ENCODE measurements around the gene CRTAC1.

The CRTAC1 gene

DNA sequence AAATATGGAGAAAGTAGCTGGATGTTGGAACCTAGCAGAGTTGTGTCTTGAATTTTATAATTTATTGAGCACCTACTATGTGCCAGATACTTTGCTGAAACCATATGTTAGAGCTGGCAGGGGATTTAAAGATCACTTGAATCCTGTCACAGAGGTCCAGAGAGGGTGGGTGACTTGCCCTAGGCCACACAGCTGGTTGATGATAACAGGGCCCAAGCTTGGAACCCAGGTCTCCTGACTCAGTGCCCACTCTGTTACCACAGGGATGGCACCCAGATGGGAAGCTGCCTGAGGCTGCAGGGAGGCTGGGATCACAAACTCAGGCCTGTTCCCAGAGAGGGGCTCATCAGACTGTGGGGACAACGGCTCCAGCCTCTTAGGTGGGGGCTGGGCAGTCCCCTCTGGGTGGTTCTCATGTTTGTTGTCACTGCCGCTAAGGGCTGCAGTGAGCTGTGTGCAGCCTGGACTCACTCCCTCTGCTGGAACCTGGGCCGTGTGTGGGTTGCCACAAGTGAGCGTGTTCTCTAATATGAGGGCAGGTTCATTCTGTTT lies 162.2 kb downstream of the CRTAC1 start:
- Histone ChIP-seq H3K4me2 (ENCODE audit: low read length) (no peak overlapping the region), H2AFZ (no peak overlapping the region), H3K79me2 (no peaks in the 10 kb centered on the region), H3K9ac (no peak overlapping the region), H3K36me3 (ENCODE audit: control insufficient read depth, insufficient read depth, low read length) (no peaks in the 10 kb centered on the region), H3K27me3 (ENCODE audit: control insufficient read depth, insufficient read depth, low read length) (no peaks in the 10 kb centered on the region), H3K27ac (no peak overlapping the region), H3K4me3 (ENCODE audit: low read depth, low read length) (no peak overlapping the region), H3K9me3 (ENCODE audit: control insufficient read depth, low read length) (no peaks in the 10 kb centered on the region), H3K4me1 (peaks cover 7% of the 10 kb centered on the region)
- TF ChIP-seq, protein P1, sequence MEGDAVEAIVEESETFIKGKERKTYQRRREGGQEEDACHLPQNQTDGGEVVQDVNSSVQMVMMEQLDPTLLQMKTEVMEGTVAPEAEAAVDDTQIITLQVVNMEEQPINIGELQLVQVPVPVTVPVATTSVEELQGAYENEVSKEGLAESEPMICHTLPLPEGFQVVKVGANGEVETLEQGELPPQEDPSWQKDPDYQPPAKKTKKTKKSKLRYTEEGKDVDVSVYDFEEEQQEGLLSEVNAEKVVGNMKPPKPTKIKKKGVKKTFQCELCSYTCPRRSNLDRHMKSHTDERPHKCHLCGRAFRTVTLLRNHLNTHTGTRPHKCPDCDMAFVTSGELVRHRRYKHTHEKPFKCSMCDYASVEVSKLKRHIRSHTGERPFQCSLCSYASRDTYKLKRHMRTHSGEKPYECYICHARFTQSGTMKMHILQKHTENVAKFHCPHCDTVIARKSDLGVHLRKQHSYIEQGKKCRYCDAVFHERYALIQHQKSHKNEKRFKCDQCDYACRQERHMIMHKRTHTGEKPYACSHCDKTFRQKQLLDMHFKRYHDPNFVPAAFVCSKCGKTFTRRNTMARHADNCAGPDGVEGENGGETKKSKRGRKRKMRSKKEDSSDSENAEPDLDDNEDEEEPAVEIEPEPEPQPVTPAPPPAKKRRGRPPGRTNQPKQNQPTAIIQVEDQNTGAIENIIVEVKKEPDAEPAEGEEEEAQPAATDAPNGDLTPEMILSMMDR (IDR thresholded peaks at IDR 0.05): no peak

DNA sequence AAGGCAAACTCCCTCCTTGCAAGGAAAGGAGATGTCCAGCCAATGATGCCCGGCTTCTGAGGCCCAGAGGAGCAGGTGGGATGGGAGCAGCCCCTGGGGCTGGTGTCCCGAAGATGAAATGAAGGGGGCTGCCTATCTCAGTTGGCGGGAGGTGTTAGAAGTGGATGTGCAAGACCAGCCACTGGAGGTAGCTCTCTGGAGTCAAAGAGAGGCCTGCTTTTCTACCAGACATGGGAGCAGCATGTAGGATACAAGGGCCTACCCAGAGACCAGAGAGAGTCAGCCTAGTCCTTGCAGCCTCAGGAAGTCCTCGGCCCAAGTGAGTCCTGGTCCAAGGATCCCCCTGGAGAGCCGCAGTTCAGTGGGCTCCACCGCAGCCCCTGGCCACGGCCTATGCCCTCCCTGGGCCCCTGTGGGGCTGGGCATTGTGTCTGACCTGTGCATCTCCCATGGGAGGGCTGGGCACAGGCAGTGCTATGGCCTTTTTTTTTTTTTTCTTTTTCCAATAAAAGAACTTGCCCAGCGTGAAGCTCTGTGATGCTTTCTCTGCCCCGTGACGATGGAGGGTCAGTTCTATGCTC lies 163.1 kb downstream of the CRTAC1 start:
- TF ChIP-seq, protein P1 (IDR thresholded peaks at IDR 0.05): no peak
- Histone ChIP-seq H3K4me3 (ENCODE audit: low read depth, low read length) (no peak overlapping the region), H3K4me2 (ENCODE audit: low read length) (no peak overlapping the region)

DNA sequence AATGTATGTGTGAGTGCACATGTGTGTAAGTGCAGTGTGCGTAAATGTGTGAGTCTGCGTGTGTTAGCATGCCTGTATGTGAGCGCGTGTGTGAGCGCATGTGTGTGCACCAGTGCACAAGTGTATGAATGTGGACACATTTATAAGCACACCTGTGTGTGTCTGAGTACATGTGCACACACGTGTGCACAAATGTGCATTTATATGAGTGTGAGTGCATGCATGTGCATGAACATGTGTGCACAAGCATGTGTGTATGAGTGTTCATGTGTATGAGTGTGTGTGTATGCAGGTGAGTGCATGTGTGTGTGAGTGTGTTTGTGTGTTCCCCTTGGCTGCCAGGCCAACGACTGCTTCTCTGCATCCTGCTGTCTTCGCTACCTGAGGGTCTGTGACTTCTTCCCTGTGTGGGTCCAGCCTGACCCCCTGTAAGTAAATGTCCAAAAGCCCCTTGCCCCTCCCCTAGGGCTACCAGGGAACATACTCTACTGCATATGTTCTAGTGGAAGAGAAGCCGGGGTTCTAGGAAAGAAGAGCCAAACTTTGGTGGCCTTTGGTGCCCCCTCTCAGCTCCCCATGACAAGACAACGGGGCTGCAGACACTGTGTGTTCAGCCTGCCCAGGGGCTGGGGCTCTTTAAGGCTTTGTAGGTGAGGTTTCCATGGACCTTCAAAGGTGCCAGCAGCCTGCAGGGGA lies 163.7 kb downstream of the CRTAC1 start:
- Histone ChIP-seq H3K9ac (no peak overlapping the region), H3K4me3 (ENCODE audit: low read depth, low read length) (no peak overlapping the region), H2AFZ (no peak overlapping the region), H3K79me2 (no peaks in the 10 kb centered on the region), H3K27ac (no peak overlapping the region), H3K4me1 (peaks cover 7% of the 10 kb centered on the region), H3K36me3 (ENCODE audit: control insufficient read depth, insufficient read depth, low read length) (no peaks in the 10 kb centered on the region), H3K27me3 (ENCODE audit: control insufficient read depth, insufficient read depth, low read length) (no peaks in the 10 kb centered on the region), H3K4me2 (ENCODE audit: low read length) (no peak overlapping the region), H3K9me3 (ENCODE audit: control insufficient read depth, low read length) (no peaks in the 10 kb centered on the region)
- TF ChIP-seq, protein P1 (IDR thresholded peaks at IDR 0.05): no peak

More for the DNA sequence above, 163.1 kb downstream of the CRTAC1 start:
- Histone ChIP-seq H2AFZ (no peak overlapping the region), H3K27ac (no peak overlapping the region), H3K9ac (no peak overlapping the region), H3K27me3 (ENCODE audit: control insufficient read depth, insufficient read depth, low read length) (no peaks in the 10 kb centered on the region), H3K9me3 (ENCODE audit: control insufficient read depth, low read length) (no peaks in the 10 kb centered on the region), H3K4me1 (peaks cover 7% of the 10 kb centered on the region), H3K79me2 (no peaks in the 10 kb centered on the region), H3K36me3 (ENCODE audit: control insufficient read depth, insufficient read depth, low read length) (no peaks in the 10 kb centered on the region)

DNA sequence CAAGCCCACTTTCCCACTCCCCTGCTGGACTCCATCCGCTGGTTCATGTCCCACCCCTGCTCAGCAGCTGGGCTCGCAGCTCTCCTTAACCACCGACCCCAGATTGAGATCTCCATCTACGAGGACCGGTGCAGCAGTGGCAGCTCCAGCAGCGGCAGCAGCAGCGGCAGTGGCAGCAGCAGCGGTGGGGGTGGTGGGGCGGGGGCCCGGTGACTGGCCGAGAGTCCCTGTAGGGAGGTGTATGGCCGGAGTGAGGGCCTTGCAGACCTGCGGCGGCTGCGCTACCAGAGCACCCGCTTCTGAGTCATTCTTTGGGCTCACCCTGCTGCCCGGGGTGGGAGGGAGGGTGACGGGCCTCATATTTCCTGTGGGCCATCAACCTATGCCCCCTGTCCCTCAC lies 164.9 kb downstream of the CRTAC1 start:
- Histone ChIP-seq H3K4me2 (ENCODE audit: low read length) (no peak overlapping the region), H3K36me3 (ENCODE audit: control insufficient read depth, insufficient read depth, low read length) (no peaks in the 10 kb centered on the region), H2AFZ (no peak overlapping the region), H3K9ac (no peak overlapping the region), H3K9me3 (ENCODE audit: control insufficient read depth, low read length) (no peaks in the 10 kb centered on the region), H3K27me3 (ENCODE audit: control insufficient read depth, insufficient read depth, low read length) (no peaks in the 10 kb centered on the region), H3K79me2 (no peaks in the 10 kb centered on the region), H3K4me1 (peaks cover 7% of the 10 kb centered on the region), H3K27ac (no peak overlapping the region), H3K4me3 (ENCODE audit: low read depth, low read length) (no peak overlapping the region)
- TF ChIP-seq, protein P1 (IDR thresholded peaks at IDR 0.05): no peak
